Skeletal muscle cell (primary cell): ENCODE results near the gene SMU1.

Experiments
- DNase-seq: peaks from one replicate; pipeline ENCODE4 v3.0.0-alpha.2; 2010; ENCODE audit warnings: low read depth
- H3K4me3 ChIP-seq: 2 replicates; pipeline ENCODE4 v1.5.1; 2011; ENCODE audit warnings: low read depth, mild to moderate bottlenecking, control low read depth, low read length, moderate library complexity

Gene SMU1

DNA sequence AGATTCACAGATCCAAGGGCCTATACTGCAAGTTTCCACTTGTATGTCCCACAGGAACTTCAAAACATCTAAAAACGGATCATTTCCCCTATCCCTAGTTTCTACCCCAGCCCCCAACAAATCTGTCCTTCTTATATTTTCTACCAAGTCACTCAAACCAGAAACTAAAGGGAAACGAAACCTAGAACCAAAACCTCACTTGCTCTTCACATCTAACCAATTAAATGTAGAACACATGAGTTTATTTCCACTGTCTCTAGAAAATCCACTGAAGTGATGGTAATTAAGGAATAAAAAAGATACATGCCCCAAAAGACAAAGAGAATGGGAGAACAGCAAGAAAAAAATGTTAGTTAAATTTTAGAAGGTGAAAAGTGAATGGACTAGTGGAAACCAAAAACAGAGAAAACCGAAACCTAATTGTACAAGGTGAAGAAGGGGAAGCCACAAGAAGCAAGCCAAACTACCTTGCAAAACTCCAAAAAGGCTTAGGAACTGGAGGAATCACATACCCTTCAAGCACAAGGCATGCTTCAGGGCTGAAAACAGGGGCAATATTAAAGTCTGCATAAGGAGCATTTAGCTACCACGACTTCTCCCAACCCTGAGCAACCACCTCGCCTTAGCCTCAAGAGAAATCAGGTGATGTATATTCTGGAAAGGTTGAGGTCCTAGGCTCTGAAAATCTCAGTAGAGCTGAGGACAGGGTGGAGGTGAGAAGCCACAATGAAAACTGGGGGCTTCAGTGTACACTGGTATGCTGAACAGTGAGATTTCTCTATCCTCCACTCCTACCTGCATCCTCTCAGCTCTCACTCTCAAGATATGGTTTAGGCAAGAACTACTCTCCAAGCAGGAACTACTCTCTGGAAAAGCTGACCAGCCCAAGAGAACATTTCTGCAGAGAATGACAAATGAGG, 11.1 kb downstream of the SMU1 start:
- DNase-seq = no peak

DNA sequence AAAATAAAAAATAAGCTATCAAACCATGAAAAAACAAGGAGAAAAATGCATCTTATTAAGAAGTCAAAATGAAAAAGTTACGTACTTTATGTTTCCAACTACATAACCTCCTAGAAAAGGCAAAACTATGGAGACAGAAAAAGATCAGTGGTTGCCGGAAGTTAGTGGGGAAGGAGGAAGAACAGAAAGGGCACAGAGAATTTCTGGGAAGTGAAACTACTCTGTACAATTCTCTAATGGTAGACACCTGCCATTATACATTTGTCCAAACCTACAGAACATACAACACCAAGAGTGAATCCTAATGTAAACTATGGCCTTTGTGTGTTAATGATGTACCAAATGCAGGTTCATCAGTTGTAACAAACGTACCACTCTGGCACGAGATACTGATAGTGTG, 25.3 kb downstream of the SMU1 start:
- no peak overlapping the region for H3K4me3 ChIP-seq
- DNase-seq = no peak

More for the DNA sequence above, 11.1 kb downstream of the SMU1 start:
- H3K4me3 ChIP-seq = no peak overlapping the region

GRCh38 chr9:33049680-33050361, 26.7 kb downstream of the SMU1 start:
- DNase-seq = no peak
- no peak overlapping the region for H3K4me3 ChIP-seq

- no peak overlapping the region for H3K4me3 ChIP-seq
- DNase-seq = no peak
Observed at GRCh38 chr9:33048054-33048465, 28.4 kb downstream of the SMU1 start.

- H3K4me3 ChIP-seq = no peak overlapping the region
- no peak for DNase-seq
Observed at GRCh38 chr9:33046061-33046460, 30.4 kb downstream of the SMU1 start.

GRCh38 chr9:33044677-33045282, 31.7 kb downstream of the SMU1 start:
- H3K4me3 ChIP-seq = peak overlapping the region; percentile 58
- DNase-seq = no peak

- DNase-seq = peak; percentile 80
- peak overlapping the region; percentile 58 for H3K4me3 ChIP-seq
Observed at GRCh38 chr9:33044162-33044673, 32.3 kb downstream of the SMU1 start.

- no peak for DNase-seq
- H3K4me3 ChIP-seq = peak overlapping the region; percentile 58
Observed at GRCh38 chr9:33043671-33044070, 32.8 kb downstream of the SMU1 start.

GRCh38 chr9:33042473-33042872, 34.0 kb downstream of the SMU1 start:
- no peak overlapping the region for H3K4me3 ChIP-seq

DNA sequence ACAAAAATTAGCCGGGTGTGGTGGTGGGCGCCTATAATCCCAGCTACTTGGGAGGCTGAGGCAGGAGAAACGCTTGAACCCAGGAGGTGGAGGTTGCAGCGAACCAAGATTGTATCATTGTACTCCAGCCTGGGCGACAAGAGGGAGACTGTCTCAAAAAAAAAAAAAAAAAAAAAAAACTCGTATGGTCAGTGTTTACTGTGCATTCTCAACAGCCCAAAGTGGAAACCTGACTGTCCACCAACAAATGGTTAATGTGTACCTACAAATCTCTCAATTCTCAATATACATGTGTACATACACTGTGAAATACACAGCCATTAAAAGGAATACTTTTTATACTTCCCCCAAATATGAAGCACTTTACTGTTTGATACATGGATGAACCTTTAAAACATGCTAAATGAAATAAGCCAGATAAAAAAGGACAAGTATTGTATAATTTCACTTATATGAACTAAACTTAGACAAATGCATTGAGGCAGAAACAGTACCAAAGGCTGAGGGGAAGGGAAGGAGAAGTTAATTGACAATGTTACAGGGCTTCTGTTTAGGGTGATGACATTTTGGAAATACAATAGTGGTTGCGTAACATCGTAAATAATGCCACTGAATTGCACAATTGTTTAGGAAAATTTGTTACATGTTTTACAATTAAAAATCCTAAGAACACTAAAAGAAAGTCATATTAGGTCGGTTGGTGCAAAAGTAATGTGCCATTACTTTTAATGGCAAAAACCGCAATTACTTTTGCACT, 34.9 kb downstream of the SMU1 start:
- H3K4me3 ChIP-seq = no peak overlapping the region
- DNase-seq = no peak

More at GRCh38 chr9:33042473-33042872, 34.0 kb downstream of the SMU1 start:
- no peak for DNase-seq

GRCh38 chr9:33040792-33041431, 35.6 kb downstream of the SMU1 start:
- no peak overlapping the region for H3K4me3 ChIP-seq

DNA sequence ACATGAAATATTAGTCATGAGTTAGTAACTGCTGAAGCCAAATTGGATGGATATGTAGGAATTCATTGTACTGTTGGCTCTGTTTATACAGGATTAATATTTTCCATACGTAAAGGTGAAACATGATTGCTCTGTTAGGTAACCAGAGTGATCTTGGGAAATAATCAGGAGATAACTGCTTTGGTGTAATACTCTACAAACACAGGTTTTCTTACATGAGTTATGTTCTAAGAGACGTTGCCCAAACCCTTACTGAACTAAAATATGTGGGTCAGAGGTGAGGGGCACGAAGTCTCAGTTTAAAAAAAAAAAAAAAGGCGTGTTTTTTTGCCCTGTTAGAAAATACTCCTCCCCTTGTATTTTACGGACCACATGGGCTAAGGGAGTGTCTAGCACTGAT, 43.6 kb downstream of the SMU1 start:
- no peak for DNase-seq
- H3K4me3 ChIP-seq = no peak overlapping the region

More at GRCh38 chr9:33040792-33041431, 35.6 kb downstream of the SMU1 start:
- no peak for DNase-seq

DNA sequence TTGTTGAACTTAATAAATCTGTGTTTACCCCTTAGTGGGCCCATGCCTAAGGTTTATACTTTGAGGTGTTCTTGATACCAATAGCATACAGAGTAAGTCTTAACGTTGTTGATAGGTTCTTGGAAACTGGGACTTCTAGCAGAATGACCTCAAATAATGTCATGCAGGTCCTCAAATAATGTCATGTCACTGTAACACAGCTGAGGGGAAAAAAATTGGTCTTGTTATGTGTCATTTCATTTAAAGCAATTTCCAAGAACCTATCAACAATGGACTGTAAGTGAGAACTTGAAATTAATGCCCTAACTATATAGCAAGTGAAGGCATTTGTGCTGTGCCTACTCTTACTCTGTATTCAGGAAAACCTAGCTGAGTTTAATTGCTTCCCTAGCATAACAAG, 44.2 kb downstream of the SMU1 start:
- DNase-seq = no peak
- H3K4me3 ChIP-seq = no peak overlapping the region

DNA sequence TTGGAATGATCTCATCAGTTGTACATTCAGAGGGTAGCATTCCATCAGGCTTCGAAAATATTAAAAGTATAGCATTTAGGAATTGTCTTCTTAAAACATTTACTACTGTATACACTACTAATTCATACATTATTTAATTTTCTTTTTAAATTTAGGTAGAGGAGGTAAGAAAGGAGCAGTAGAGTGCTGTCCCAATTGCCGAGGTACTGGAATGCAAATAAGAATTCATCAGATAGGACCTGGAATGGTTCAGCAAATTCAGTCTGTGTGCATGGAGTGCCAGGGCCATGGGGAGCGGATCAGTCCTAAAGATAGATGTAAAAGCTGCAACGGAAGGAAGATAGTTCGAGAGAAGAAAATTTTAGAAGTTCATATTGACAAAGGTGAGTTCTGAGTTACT, 46.2 kb downstream of the SMU1 start:
- no peak for DNase-seq
- no peak overlapping the region for H3K4me3 ChIP-seq

DNA sequence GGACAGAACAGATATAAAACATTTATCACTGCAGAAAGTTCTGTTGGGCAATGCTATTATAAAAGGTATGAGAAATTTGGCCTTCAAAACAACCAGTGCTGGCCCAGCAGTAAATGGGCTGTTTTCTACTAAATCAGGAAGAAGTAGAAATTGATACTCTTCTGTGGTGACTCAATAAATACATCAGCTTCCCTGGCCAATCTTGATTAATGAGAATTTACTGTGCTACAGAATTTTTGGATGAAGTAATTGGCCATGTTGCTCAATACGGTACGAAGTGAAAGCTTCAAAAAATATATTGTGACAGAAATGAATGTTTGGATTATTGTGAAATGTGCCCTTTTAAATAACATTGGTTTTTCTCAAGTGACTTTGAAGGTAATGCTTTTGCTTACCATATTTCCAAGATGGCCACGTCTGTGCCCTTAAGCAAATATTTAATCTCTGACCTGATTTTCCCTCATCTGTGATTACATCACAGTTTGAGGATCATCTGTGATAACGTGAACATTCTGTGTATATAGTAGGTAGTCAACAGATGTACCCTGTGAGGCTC, 47.2 kb downstream of the SMU1 start:
- peak; percentile 25 for DNase-seq
- no peak overlapping the region for H3K4me3 ChIP-seq

DNA sequence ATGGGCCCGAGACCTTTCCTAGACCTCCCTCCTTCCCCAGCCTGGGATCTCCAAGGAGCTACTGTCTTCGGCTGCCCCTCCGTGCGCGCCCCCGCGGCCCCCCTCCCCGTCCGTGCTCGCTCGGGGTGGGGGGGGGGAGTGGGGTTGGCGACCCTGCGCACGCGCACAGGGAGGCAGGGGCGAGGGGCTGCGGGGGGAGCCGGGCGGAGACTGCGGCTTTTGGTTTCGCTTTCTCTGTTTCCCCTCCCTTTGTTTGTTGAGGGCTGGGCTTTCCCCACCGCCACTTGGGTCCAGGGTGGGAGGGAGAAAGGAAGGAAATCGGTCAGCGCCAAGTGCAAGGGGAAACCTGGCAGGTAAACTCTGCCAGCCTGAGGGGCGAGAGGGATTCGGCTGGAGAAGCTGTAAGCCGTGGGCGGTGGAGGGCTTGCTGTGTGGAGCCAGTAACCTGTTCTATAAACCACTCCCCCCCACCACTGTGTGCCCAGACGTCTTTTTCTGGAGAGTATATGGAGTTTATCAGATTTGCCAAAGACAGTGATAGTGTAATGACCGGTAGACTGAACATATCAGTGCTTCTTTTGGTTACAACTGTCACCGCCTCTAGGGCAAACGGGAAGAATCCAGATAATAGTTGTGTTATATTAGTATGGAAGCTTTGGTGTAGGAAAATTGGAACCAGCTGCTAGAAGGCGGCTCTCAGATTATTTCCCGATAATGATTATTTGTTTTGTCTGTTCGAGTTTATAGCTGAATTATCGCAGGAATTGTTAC, 50.7 kb downstream of the SMU1 start:
- no peak for DNase-seq
- peak overlapping the region; percentile 100 for H3K4me3 ChIP-seq

GRCh38 chr9:33024966-33025571, 51.4 kb downstream of the SMU1 start, which contains the start of gene DNAJA1:
TSS of gene DNAJA1 (plus strand) at chr9:33025273. CDS start at chr9:33026485, 1,212 bp downstream.
- peak; percentile 82 for DNase-seq
- H3K4me3 ChIP-seq = peak within 1 kb of the TSS; percentile 100
